Measurements from ENCODE around the gene COPS8. TPM values are rescaled to one million over a fixed set of nuclear protein-coding genes. Genes with fewer than 3 reads are reported as not detected.

Gene COPS8
- total RNA-seq, 1 experiment from 2014 or later = 87.4 TPM

- no TSS peak for BruUV-seq (replicated peaks)
- Histone ChIP-seq H3K4me1 (ENCODE audit: insufficient read depth, low read length, poor library complexity, severe bottlenecking) (no peaks in the 10 kb centered on the region), H3K27me3 (replicated peaks; ENCODE audit: insufficient read depth, low read depth, low read length, poor library complexity) (peaks cover 13% of the 10 kb centered on the region), H3K9me3 (ENCODE audit: low read depth, low read length, poor library complexity, severe bottlenecking) (no peaks in the 10 kb centered on the region), H3K36me3 (ENCODE audit: insufficient read depth, low read length, poor library complexity, severe bottlenecking) (no peaks in the 10 kb centered on the region), H3K4me3 (ENCODE audit: low read depth, low read length, poor library complexity, severe bottlenecking) (no peak overlapping the region), H3K27ac (ENCODE audit: low read depth, low read length, poor library complexity, severe bottlenecking) (no peak overlapping the region)
- POLR2A ChIA-PET (ENCODE audit: low non-redundant PET) = no interaction called here
- CTCF ChIA-PET = no interaction called here
- TF ChIP-seq CTCF (conservative IDR thresholded peaks at IDR 0.05; ENCODE audit: low read depth, low read length) (no peak), EZH2 (IDR thresholded peaks at IDR 0.05; ENCODE audit: borderline replicate concordance, low read depth, low read length, poor library complexity, severe bottlenecking) (no peak)
- intact Hi-C loops (cut with micrococcal nuclease; ENCODE audit: unreplicated experiment) = loop anchor here (5.0 kb wide), 1 partner anchor 1296 kb away; no protein-coding TSS in a partner anchor
- DNase-seq (ENCODE audit: low spot score) = no peak
These were observed 12.1 kb upstream of the COPS8 start for GRCh38 chr2:237073552-237073951.

GRCh38 chr2:237074211-237074993 lies 11.3 kb upstream of the COPS8 start:
- Histone ChIP-seq H3K27me3 (replicated peaks; ENCODE audit: insufficient read depth, low read depth, low read length, poor library complexity) (peaks cover 13% of the 10 kb centered on the region), H3K36me3 (ENCODE audit: insufficient read depth, low read length, poor library complexity, severe bottlenecking) (no peaks in the 10 kb centered on the region), H3K9me3 (ENCODE audit: low read depth, low read length, poor library complexity, severe bottlenecking) (no peaks in the 10 kb centered on the region), H3K4me1 (ENCODE audit: insufficient read depth, low read length, poor library complexity, severe bottlenecking) (no peaks in the 10 kb centered on the region), H3K4me3 (ENCODE audit: low read depth, low read length, poor library complexity, severe bottlenecking) (no peak overlapping the region), H3K27ac (ENCODE audit: low read depth, low read length, poor library complexity, severe bottlenecking) (no peak overlapping the region)
- POLR2A ChIA-PET (ENCODE audit: low non-redundant PET) = no interaction called here
- CTCF ChIA-PET = interaction anchor here (0.7 kb wide), 2 partner anchors 60 to 1991 kb away, joined by 3 to 5 read pairs; no protein-coding TSS in a partner anchor
- DNase-seq (ENCODE audit: low spot score) = no peak
- TF ChIP-seq EZH2 (IDR thresholded peaks at IDR 0.05; ENCODE audit: borderline replicate concordance, low read depth, low read length, poor library complexity, severe bottlenecking) (no peak), CTCF (conservative IDR thresholded peaks at IDR 0.05; ENCODE audit: low read depth, low read length) (no peak)
- intact Hi-C loops (cut with micrococcal nuclease; ENCODE audit: unreplicated experiment) = loop anchor here (5.0 kb wide), 1 partner anchor 1297 kb away; no protein-coding TSS in a partner anchor
- BruUV-seq (replicated peaks) = no TSS peak

- no peak for DNase-seq (ENCODE audit: low spot score)
- BruUV-seq (replicated peaks) = no TSS peak
- Histone ChIP-seq H3K9me3 (ENCODE audit: low read depth, low read length, poor library complexity, severe bottlenecking) (no peaks in the 10 kb centered on the region), H3K36me3 (ENCODE audit: insufficient read depth, low read length, poor library complexity, severe bottlenecking) (no peaks in the 10 kb centered on the region), H3K27me3 (replicated peaks; ENCODE audit: insufficient read depth, low read depth, low read length, poor library complexity) (peaks cover 13% of the 10 kb centered on the region), H3K4me1 (ENCODE audit: insufficient read depth, low read length, poor library complexity, severe bottlenecking) (no peaks in the 10 kb centered on the region), H3K27ac (ENCODE audit: low read depth, low read length, poor library complexity, severe bottlenecking) (no peak overlapping the region), H3K4me3 (ENCODE audit: low read depth, low read length, poor library complexity, severe bottlenecking) (no peak overlapping the region)
- intact Hi-C loops (cut with micrococcal nuclease; ENCODE audit: unreplicated experiment) = no loop called here
- no peak for TF ChIP-seq EZH2 (IDR thresholded peaks at IDR 0.05; ENCODE audit: borderline replicate concordance, low read depth, low read length, poor library complexity, severe bottlenecking)
- TF ChIP-seq CTCF (conservative IDR thresholded peaks at IDR 0.05; ENCODE audit: low read depth, low read length) = no peak
- ChIA-PET CTCF (no interaction called here), POLR2A (ENCODE audit: low non-redundant PET) (no interaction called here)
These were observed 9.7 kb upstream of the COPS8 start for GRCh38 chr2:237075749-237076599.
